H1 (cell line): ENCODE results near the gene FEZF1. TPM values are rescaled to one million over a fixed set of nuclear protein-coding genes. Genes with fewer than 3 reads are reported as not detected.

Experiments
- ASH2L ChIP-seq: fragments of 200-600, 300-600 bp; sonication (generic); IDR thresholded peaks from one replicate; pipeline ENCODE4 v1.7.1; 2017; ENCODE audit warnings: low read length
- BCL11A ChIP-seq, 2 experiments: IDR thresholded peaks; one replicate each; pipeline ENCODE4 v1.6.1; 2011; ENCODE audit warnings: low read depth in 2 of 2, low read length in 2 of 2, mild to moderate bottlenecking in 2 of 2
- CHD1 ChIP-seq: IDR thresholded peaks from 2 replicates; pipeline ENCODE4 v1.6.1; 2012; ENCODE audit warnings: low read depth, low read length, improper control_type of control experiment
- EP300 ChIP-seq, 2 experiments: IDR thresholded peaks; 1 replicate in 1 of 2; 2 replicates in 1 of 2; pipeline ENCODE4 v1.6.1; 2011 to 2012; ENCODE audit warnings: low read depth in 2 of 2, low read length in 2 of 2, mild to moderate bottlenecking in 2 of 2, borderline replicate concordance in 1 of 2, inconsistent platforms in 1 of 2, moderate library complexity in 1 of 2
- HDAC6 ChIP-seq: IDR thresholded peaks from one replicate; pipeline ENCODE4 v1.7.1; 2012; ENCODE audit warnings: low read depth, mild to moderate bottlenecking, inconsistent platforms, low read length, moderate library complexity
- KDM1A ChIP-seq: fragments of 200-600, 300-600 bp; sonication (generic); IDR thresholded peaks from 2 replicates; pipeline ENCODE4 v1.7.1; 2016; ENCODE audit warnings: mild to moderate bottlenecking, low read length, borderline replicate concordance
- RBBP5 ChIP-seq: IDR thresholded peaks from 2 replicates; pipeline ENCODE4 v1.7.1; 2012; ENCODE audit warnings: low read depth, mild to moderate bottlenecking, inconsistent platforms, low read length, moderate library complexity, borderline replicate concordance
- TAF1 ChIP-seq: IDR thresholded peaks from 2 replicates; pipeline ENCODE4 v1.6.1; 2011; ENCODE audit warnings: mild to moderate bottlenecking, low read depth, low read length
- polyA plus RNA-seq, 7 experiments: library from polyadenylated mRNA; depleted of rRNA in 3 of 7; stranded (reverse) in 5 of 7; unstranded in 2 of 7; fragments of >200 nt in 5 of 7; fragments of 200-250 nt in 2 of 7; gene quantifications; 1 replicate in 5 of 7; 2 replicates in 1 of 7; 4 replicates in 1 of 7; pipeline versions ENCODE4 v1.2.1 to v1.2.3, GENCODE V29; 2011 to 2013; ENCODE audit warnings: missing spikeins in 2 of 7, mixed read lengths in 2 of 7
- total RNA-seq: library from RNA; stranded (reverse); fragmentation: NEBNext Ultra II Directional; extraction: Animal tissue kit (Norgen Biotek cat#: 25700); gene quantifications from 2 replicates; pipeline ENCODE4 v1.2.1, GENCODE V29; 2021

FEZF1 gene
- total and polyA plus RNA-seq, 2 of the 8 experiments (the other 6 are each of a cell fraction or from before 2014, with no cell fraction given) = 10.6 to 15.7 TPM

DNA sequence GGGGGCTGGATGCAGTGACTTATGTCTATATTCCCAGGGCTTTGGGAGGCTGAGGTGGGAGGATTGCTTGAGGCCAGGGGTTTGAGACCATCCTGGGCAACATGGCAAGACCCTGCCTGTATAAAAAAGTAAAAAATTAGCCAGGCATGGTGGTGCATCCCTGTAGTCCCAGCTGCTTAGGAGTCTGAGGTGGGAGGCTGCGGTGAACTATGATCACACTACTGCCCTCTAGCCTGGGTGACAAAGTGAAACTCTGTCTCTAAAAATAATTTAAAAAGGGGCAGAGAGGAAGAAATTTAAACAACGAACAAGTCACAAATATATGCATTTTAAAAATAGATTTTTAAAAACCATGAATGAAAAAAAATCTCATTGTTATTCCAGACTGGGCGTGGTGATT, 46.2 kb upstream of the FEZF1 start (continued):
- no peak for TF ChIP-seq EP300 (IDR thresholded peaks at IDR 0.05; ENCODE audit: borderline replicate concordance in 1 of 2, low read depth in 2 of 2, low read length in 2 of 2)
- no peak for TF ChIP-seq TAF1
- no peak for TF ChIP-seq KDM1A
- TF ChIP-seq CHD1 = no peak
- no peak for TF ChIP-seq RBBP5
- no peak for TF ChIP-seq ASH2L
- no peak for TF ChIP-seq HDAC6
- TF ChIP-seq BCL11A (IDR thresholded peaks at IDR 0.05; ENCODE audit: low read depth in 2 of 2, low read length in 2 of 2) = no peak
